ENCODE data around the gene LHCGR.
A peak's percentile ranks its signal among the peaks of the same experiment; 100 is the strongest.

Gene LHCGR

GRCh38 chr2:48728840-48729239 is 26.7 kb downstream of the LHCGR start:
- no peak for TF ChIP-seq CTCF (IDR thresholded peaks at IDR 0.05; ENCODE audit: control insufficient read depth, extremely low read depth, insufficient read depth)
- DNase-seq (ENCODE audit: low read depth): no peak
- H3K4me3 ChIP-seq (ENCODE audit: low read depth, low read length): no peak overlapping the region

GRCh38 chr2:48728295-48728694 is 27.2 kb downstream of the LHCGR start:
- no peak overlapping the region for H3K4me3 ChIP-seq (ENCODE audit: low read depth, low read length)
- no peak for DNase-seq (ENCODE audit: low read depth)
- no peak for TF ChIP-seq CTCF (IDR thresholded peaks at IDR 0.05; ENCODE audit: control insufficient read depth, extremely low read depth, insufficient read depth)

- no peak for DNase-seq (ENCODE audit: low read depth)
- H3K4me3 ChIP-seq (ENCODE audit: low read depth, low read length): no peak overlapping the region
- TF ChIP-seq CTCF (IDR thresholded peaks at IDR 0.05; ENCODE audit: control insufficient read depth, extremely low read depth, insufficient read depth): peak; percentile 50
Observed at GRCh38 chr2:48727560-48727959, 28.0 kb downstream of the LHCGR start.

DNA sequence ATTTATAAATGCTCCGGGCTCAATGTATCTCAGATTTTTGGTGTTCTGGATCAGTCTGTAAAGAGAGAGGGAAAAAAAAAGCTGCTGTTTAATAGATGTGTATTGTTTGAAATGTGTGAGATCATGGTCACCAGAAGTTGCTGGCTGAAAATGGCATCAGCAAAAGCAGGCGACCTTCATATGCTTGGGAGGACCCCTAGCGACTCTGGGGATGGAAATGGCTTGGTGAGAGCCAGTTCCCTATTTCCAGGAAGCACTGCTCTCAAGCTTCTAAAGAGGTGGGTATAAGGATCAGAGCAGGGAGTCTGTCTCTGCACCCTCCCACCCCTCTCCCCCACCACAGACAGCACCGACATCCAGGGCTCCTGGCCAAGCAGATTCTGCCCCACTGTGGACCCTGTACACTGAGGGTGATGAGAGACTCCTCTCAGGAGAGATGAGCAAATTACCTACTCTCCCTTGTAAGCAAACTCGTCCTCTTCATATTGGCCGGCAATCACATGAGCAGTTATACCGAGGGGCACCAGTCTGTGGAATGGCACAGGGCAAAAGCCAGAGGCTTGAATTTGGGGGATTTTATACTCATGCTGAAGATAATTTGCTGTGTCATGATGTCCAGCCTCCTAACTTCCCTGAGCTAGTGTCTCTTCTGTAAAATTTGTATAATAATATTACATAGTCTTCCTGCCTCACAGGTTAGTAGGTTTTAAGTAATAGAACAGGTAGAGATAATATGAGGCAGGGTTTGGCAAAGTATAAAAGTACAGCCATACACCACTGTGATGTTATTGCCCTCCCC is 29.6 kb downstream of the LHCGR start:
- TF ChIP-seq CTCF (IDR thresholded peaks at IDR 0.05; ENCODE audit: control insufficient read depth, extremely low read depth, insufficient read depth): no peak; the same call in 1 of the 2 replicates
- no peak overlapping the region for H3K4me3 ChIP-seq (ENCODE audit: low read depth, low read length)
- no peak for DNase-seq (ENCODE audit: low read depth)

GRCh38 chr2:48724278-48724677 is 31.2 kb downstream of the LHCGR start:
- no peak overlapping the region for H3K4me3 ChIP-seq (ENCODE audit: low read depth, low read length)
- no peak for TF ChIP-seq CTCF (IDR thresholded peaks at IDR 0.05; ENCODE audit: control insufficient read depth, extremely low read depth, insufficient read depth)
- DNase-seq (ENCODE audit: low read depth): no peak

- H3K4me3 ChIP-seq (ENCODE audit: low read depth, low read length): no peak overlapping the region
- no peak for TF ChIP-seq CTCF (IDR thresholded peaks at IDR 0.05; ENCODE audit: control insufficient read depth, extremely low read depth, insufficient read depth)
- no peak for DNase-seq (ENCODE audit: low read depth)
Observed at GRCh38 chr2:48723129-48723528, 32.4 kb downstream of the LHCGR start.

DNA sequence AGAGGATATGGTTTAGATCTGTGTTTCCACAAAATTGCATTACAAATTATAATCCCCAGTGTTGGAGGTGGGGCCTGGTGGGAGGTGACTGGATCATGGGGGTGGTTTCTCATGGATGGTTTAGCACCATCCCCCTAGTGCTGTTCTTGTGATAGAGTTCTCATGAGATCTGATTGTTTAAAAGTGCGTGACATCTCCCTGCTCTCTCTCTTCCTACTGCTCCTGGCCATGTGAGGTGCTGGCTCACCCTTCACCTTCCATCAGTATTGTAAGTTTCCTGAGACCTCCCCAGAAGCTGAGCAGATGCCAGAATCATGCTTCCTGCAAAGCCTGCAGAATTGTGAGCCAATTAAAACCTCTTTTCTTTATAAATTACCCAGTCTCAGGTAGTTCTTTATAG is 33.1 kb downstream of the LHCGR start:
- TF ChIP-seq CTCF (IDR thresholded peaks at IDR 0.05; ENCODE audit: control insufficient read depth, extremely low read depth, insufficient read depth): no peak
- no peak overlapping the region for H3K4me3 ChIP-seq (ENCODE audit: low read depth, low read length)
- no peak for DNase-seq (ENCODE audit: low read depth)
